ENCODE measurements around the gene DCLRE1C.
"Not testable (repeated sequence)": the region's sequence is repeated elsewhere in the genome, so short reads cannot be mapped to it uniquely, and the experiment has no call there.

Gene DCLRE1C

GRCh38 chr10:14917827-14918226 lies 36.1 kb downstream of the DCLRE1C start:
- no peak for DNase-seq (ENCODE audit: low read depth)
- TF ChIP-seq, protein P1, sequence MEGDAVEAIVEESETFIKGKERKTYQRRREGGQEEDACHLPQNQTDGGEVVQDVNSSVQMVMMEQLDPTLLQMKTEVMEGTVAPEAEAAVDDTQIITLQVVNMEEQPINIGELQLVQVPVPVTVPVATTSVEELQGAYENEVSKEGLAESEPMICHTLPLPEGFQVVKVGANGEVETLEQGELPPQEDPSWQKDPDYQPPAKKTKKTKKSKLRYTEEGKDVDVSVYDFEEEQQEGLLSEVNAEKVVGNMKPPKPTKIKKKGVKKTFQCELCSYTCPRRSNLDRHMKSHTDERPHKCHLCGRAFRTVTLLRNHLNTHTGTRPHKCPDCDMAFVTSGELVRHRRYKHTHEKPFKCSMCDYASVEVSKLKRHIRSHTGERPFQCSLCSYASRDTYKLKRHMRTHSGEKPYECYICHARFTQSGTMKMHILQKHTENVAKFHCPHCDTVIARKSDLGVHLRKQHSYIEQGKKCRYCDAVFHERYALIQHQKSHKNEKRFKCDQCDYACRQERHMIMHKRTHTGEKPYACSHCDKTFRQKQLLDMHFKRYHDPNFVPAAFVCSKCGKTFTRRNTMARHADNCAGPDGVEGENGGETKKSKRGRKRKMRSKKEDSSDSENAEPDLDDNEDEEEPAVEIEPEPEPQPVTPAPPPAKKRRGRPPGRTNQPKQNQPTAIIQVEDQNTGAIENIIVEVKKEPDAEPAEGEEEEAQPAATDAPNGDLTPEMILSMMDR (conservative IDR thresholded peaks at IDR 0.05; ENCODE audit: control insufficient read depth, insufficient read depth, low read depth, low read length), result no peak
- no peak overlapping the region for H3K4me3 ChIP-seq (ENCODE audit: control insufficient read depth, low read depth, low read length)

DNA sequence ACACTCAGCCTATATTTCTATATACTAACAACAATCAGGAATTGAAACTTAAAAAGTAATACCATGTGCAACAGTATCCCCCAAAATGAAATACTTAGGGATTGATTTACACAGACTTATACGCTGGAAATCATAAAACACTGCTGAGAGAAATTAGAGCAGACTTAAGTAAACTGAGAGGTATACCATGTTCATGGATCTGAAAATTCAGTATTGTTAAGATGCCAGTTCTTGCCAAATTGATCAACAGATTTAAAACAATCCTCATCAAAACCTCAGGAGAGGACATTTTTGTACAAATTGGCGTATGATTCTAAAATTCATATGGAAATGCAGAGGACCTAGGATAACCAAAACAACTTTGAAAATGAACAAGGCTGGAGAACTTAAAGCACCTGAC lies 37.3 kb downstream of the DCLRE1C start:
- no peak for DNase-seq (ENCODE audit: low read depth)
- H3K4me3 ChIP-seq (ENCODE audit: control insufficient read depth, low read depth, low read length), result no peak overlapping the region
- TF ChIP-seq, protein P1 (conservative IDR thresholded peaks at IDR 0.05; ENCODE audit: control insufficient read depth, insufficient read depth, low read depth, low read length), result no peak

GRCh38 chr10:14911801-14912200 lies 42.1 kb downstream of the DCLRE1C start:
- no peak for DNase-seq (ENCODE audit: low read depth)
- H3K4me3 ChIP-seq (ENCODE audit: control insufficient read depth, low read depth, low read length), result no peak overlapping the region
- TF ChIP-seq, protein P1 (conservative IDR thresholded peaks at IDR 0.05; ENCODE audit: control insufficient read depth, insufficient read depth, low read depth, low read length), result no peak

- no peak overlapping the region for H3K4me3 ChIP-seq (ENCODE audit: control insufficient read depth, low read depth, low read length)
- TF ChIP-seq, protein P1 (conservative IDR thresholded peaks at IDR 0.05; ENCODE audit: control insufficient read depth, insufficient read depth, low read depth, low read length), result no peak
- no peak for DNase-seq (ENCODE audit: low read depth)
Observed at GRCh38 chr10:14910953-14911352, 42.9 kb downstream of the DCLRE1C start.

- TF ChIP-seq, protein P1 (conservative IDR thresholded peaks at IDR 0.05; ENCODE audit: control insufficient read depth, insufficient read depth, low read depth, low read length), result no peak
- DNase-seq (ENCODE audit: low read depth), result no peak
- no peak overlapping the region for H3K4me3 ChIP-seq (ENCODE audit: control insufficient read depth, low read depth, low read length)
Observed at GRCh38 chr10:14909101-14909500, 44.8 kb downstream of the DCLRE1C start.

DNA sequence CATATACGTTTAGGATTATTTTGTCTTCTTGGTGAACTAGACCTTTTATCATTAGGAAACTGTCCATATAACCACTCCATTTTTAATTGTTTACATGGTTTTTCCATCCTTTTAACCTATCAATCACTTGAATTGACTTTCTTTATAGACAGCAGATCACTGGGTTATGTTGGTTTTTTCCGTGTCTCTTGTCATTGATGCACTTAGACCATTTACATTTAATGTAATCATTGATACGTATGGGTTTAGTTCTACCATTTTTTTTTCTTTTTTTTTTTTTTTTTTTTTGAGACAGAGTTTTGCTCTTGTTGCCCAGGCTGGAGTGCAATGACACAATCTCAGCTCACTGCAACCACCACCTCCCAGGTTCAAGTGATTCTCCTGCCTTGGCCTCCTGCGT lies 46.3 kb downstream of the DCLRE1C start:
- H3K4me3 ChIP-seq (ENCODE audit: control insufficient read depth, low read depth, low read length); DNase-seq (ENCODE audit: low read depth): not testable (repeated sequence)

DNA sequence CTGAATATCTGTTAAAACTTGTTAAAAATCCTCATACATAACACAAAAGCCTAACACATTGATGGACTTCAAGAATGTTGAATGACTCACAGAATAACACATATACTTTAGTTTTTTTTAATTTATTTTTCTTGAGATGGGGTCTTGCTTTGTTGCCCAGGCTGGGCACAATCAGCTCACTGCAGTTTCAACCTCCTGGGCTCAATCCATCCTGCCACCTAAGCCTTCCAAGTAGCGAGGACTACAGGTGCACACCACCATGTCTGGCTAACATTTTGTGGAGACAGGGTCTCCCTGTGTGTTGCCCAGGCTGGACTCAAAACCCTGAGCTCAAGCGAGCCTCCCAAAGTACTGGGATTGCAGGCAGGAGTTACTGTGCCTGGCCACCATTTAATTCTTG lies 47.1 kb downstream of the DCLRE1C start:
- H3K4me3 ChIP-seq (ENCODE audit: control insufficient read depth, low read depth, low read length), result no peak overlapping the region
- no peak for DNase-seq (ENCODE audit: low read depth)
- TF ChIP-seq, protein P1 (conservative IDR thresholded peaks at IDR 0.05; ENCODE audit: control insufficient read depth, insufficient read depth, low read depth, low read length), result no peak

Measured in fibroblast of mammary gland (primary cell).